GM19463 (cell line): ENCODE data around the gene WFDC10B.
"Not testable (repeated sequence)": the region's sequence is repeated elsewhere in the genome, so short reads cannot be mapped to it uniquely, and the experiment has no call there.

ENCODE experiments used
- ATAC-seq: cut with Tn5 transposase; IDR thresholded peaks from one replicate; pipeline ENCODE4 v1.9.1; 2021; ENCODE audit warnings: mild to moderate bottlenecking, moderate library complexity; ENCODE audit not compliant: unreplicated experiment

Gene WFDC10B

GRCh38 chr20:45649312-45649863, 55.4 kb downstream of the WFDC10B start:
- ATAC-seq, result no peak

GRCh38 chr20:45647441-45648050, 57.3 kb downstream of the WFDC10B start:
- no peak for ATAC-seq

- ATAC-seq, result no peak
Measured at GRCh38 chr20:45646875-45647274, 57.9 kb downstream of the WFDC10B start.

- ATAC-seq, result not testable (repeated sequence)
Measured at GRCh38 chr20:45645869-45646268, 59.0 kb downstream of the WFDC10B start.

- ATAC-seq, result not testable (repeated sequence)
Measured at GRCh38 chr20:45641076-45641475, 63.7 kb downstream of the WFDC10B start.

GRCh38 chr20:45639687-45640086, 65.1 kb downstream of the WFDC10B start:
- ATAC-seq, result no peak

- ATAC-seq, result no peak
Measured at GRCh38 chr20:45636513-45636912, 68.3 kb downstream of the WFDC10B start.
